ENCODE results near the gene COL23A1. TPM values are rescaled to one million over a fixed set of nuclear protein-coding genes. Genes with fewer than 3 reads are reported as not detected.
A peak's percentile ranks its signal among the peaks of the same experiment; 100 is the strongest.
"Not testable (repeated sequence)": the region's sequence is repeated elsewhere in the genome, so short reads cannot be mapped to it uniquely, and the experiment has no call there.

Gene COL23A1
- total and polyA plus RNA-seq, 2 of the 13 experiments (the other 11 are each of a cell fraction or from before 2014, with no cell fraction given) = not detected

GRCh38 chr5:178587763-178588611 is 2.2 kb downstream of the COL23A1 start:
- H3K4me3 ChIP-seq (replicated peaks in 1 of 3; ENCODE audit: insufficient read depth in 1 of 3, low read depth in 2 of 3, low read length in 3 of 3) = no peak overlapping the region
- 0 out of 2 replicates have a peak, but pooled peaks have one; percentile 33 for TF ChIP-seq MNT (IDR thresholded peaks at IDR 0.05)
- no peak for TF ChIP-seq ZNF317 (CRISPR knock-in tag; IDR thresholded peaks at IDR 0.05)
- no peaks in the 10 kb centered on the region for H3K79me2 ChIP-seq (ENCODE audit: insufficient read depth, low read length)
- H3K9ac ChIP-seq (ENCODE audit: insufficient read depth, low read depth, low read length) = no peak overlapping the region
- no TSS peak for BruUV-seq (replicated peaks)
- POLR2A ChIA-PET = no interaction called here
- no peaks in the 10 kb centered on the region for H3K9me3 ChIP-seq (ENCODE audit: low read length)
- in situ Hi-C loops (cut with HindIII; ENCODE audit: extremely low pct_ligation_motif_present, low pct_unique_long_range_greater_than_20kb) = no loop called here
- FAIRE-seq (no peak), DNase-seq (ENCODE audit: low spot score) (no peak), ATAC-seq (no peak)
- H4K20me1 ChIP-seq (ENCODE audit: insufficient read depth, low read length) = no peaks in the 10 kb centered on the region
- no peaks in the 10 kb centered on the region for H3K4me1 ChIP-seq (ENCODE audit: insufficient read depth, low read length)
- CTCF ChIA-PET (ENCODE audit: low intra/inter-chr PET ratio, low total read pairs) = no interaction called here
- intact Hi-C loops (cut with micrococcal nuclease; ENCODE audit: unreplicated experiment) = no loop called here
- H3K4me2 ChIP-seq (ENCODE audit: low read depth, low read length) = no peak overlapping the region
- H3K36me3 ChIP-seq (replicated peaks in 1 of 2; ENCODE audit: control insufficient read depth in 1 of 2, insufficient read depth in 2 of 2, low read length in 2 of 2) = no peaks in the 10 kb centered on the region
- H2AFZ ChIP-seq (ENCODE audit: low read length) = no peak overlapping the region
- H3K27ac ChIP-seq (ENCODE audit: extremely low read length, insufficient read depth, low read length) = no peak overlapping the region
- peaks cover 0 to 24% of the 10 kb centered on the region in 2 experiments; a peak in 1 of 5 replicates for H3K27me3 ChIP-seq (ENCODE audit: control insufficient read depth in 1 of 2, insufficient read depth in 2 of 2, low read length in 2 of 2)
- 16% methylated on average over 13 of the region's 13 CpGs for WGBS (ENCODE audit: low lambda C conversion rate)

- ATAC-seq = no peak
- H3K27me3 ChIP-seq (ENCODE audit: control insufficient read depth in 1 of 2, insufficient read depth in 2 of 2, low read length in 2 of 2) = peaks cover 0 to 36% of the 10 kb centered on the region in 2 experiments; a peak in 3 of 5 replicates
- CTCF ChIA-PET (ENCODE audit: low intra/inter-chr PET ratio, low total read pairs) = no interaction called here
Observed at GRCh38 chr5:178586396-178586795, 3.8 kb downstream of the COL23A1 start.

GRCh38 chr5:178585421-178585820 is 4.8 kb downstream of the COL23A1 start:
- FAIRE-seq; H3K36me3 ChIP-seq (replicated peaks in 1 of 2; ENCODE audit: control insufficient read depth in 1 of 2, insufficient read depth in 2 of 2, low read length in 2 of 2); H4K20me1 ChIP-seq (ENCODE audit: insufficient read depth, low read length); POLR2A ChIA-PET; CTCF ChIA-PET (ENCODE audit: low intra/inter-chr PET ratio, low total read pairs); intact Hi-C loops (cut with micrococcal nuclease; ENCODE audit: unreplicated experiment); H3K9ac ChIP-seq (ENCODE audit: insufficient read depth, low read depth, low read length); BruUV-seq (replicated peaks); H3K79me2 ChIP-seq (ENCODE audit: insufficient read depth, low read length); H3K4me2 ChIP-seq (ENCODE audit: low read depth, low read length); H3K4me3 ChIP-seq (replicated peaks in 1 of 3; ENCODE audit: insufficient read depth in 1 of 3, low read depth in 2 of 3, low read length in 3 of 3); H3K4me1 ChIP-seq (ENCODE audit: insufficient read depth, low read length); H2AFZ ChIP-seq (ENCODE audit: low read length); H3K9me3 ChIP-seq (ENCODE audit: low read length); DNase-seq (ENCODE audit: low spot score); H3K27ac ChIP-seq (ENCODE audit: extremely low read length, insufficient read depth, low read length); in situ Hi-C loops (cut with HindIII; ENCODE audit: extremely low pct_ligation_motif_present, low pct_unique_long_range_greater_than_20kb): not testable (repeated sequence)
- ATAC-seq = peak; percentile 69
- WGBS (ENCODE audit: low lambda C conversion rate) = 24% methylated on average over 10 of the region's 11 CpGs
- H3K27me3 ChIP-seq (ENCODE audit: control insufficient read depth in 1 of 2, insufficient read depth in 2 of 2, low read length in 2 of 2) = peaks cover 0 to 38% of the 10 kb centered on the region in 2 experiments; a peak in 3 of 5 replicates

More at GRCh38 chr5:178586396-178586795, 3.8 kb downstream of the COL23A1 start:
- H3K36me3 ChIP-seq (replicated peaks in 1 of 2; ENCODE audit: control insufficient read depth in 1 of 2, insufficient read depth in 2 of 2, low read length in 2 of 2) = no peaks in the 10 kb centered on the region
- in situ Hi-C loops (cut with HindIII; ENCODE audit: extremely low pct_ligation_motif_present, low pct_unique_long_range_greater_than_20kb) = no loop called here
- TF ChIP-seq ZMYM4 (CRISPR knock-in tag; IDR thresholded peaks at IDR 0.05) (no peak), CBX2 (IDR thresholded peaks at IDR 0.05; ENCODE audit: low read depth, low read length) (no peak), CBX2 (CRISPR knock-in tag; IDR thresholded peaks at IDR 0.05; ENCODE audit: low read depth) (no peak), SALL2 (CRISPR knock-in tag; IDR thresholded peaks at IDR 0.05) (no peak)
- FAIRE-seq = no peak
- WGBS (ENCODE audit: low lambda C conversion rate) = 59% methylated on average over 2 of the region's 2 CpGs
- H3K9ac ChIP-seq (ENCODE audit: insufficient read depth, low read depth, low read length) = no peak overlapping the region
- intact Hi-C loops (cut with micrococcal nuclease; ENCODE audit: unreplicated experiment) = no loop called here
- H3K4me2 ChIP-seq (ENCODE audit: low read depth, low read length) = no peak overlapping the region
- H3K4me1 ChIP-seq (ENCODE audit: insufficient read depth, low read length) = no peaks in the 10 kb centered on the region
- H3K4me3 ChIP-seq (replicated peaks in 1 of 3; ENCODE audit: insufficient read depth in 1 of 3, low read depth in 2 of 3, low read length in 3 of 3) = no peak overlapping the region
- no peaks in the 10 kb centered on the region for H4K20me1 ChIP-seq (ENCODE audit: insufficient read depth, low read length)
- no peak overlapping the region for H2AFZ ChIP-seq (ENCODE audit: low read length)
- no TSS peak for BruUV-seq (replicated peaks)
- POLR2A ChIA-PET = no interaction called here
- DNase-seq (ENCODE audit: low spot score) = no peak
- H3K9me3 ChIP-seq (ENCODE audit: low read length) = no peaks in the 10 kb centered on the region
- no peak overlapping the region for H3K27ac ChIP-seq (ENCODE audit: extremely low read length, insufficient read depth, low read length)
- H3K79me2 ChIP-seq (ENCODE audit: insufficient read depth, low read length) = no peaks in the 10 kb centered on the region
